Upper lobe of right lung (tissue), 1 donor: Measurements from ENCODE around the gene PLCH2. TPM values are rescaled to one million over a fixed set of nuclear protein-coding genes. Genes with fewer than 3 reads are reported as not detected.

Experiments
- ATAC-seq: fragments of 200-7000 bp; cut with Tn5 transposase; one replicate; pipeline ENCODE4 v1.9.1; 2020; ENCODE audit warnings: mild to moderate bottlenecking, moderate library complexity
- DNase-seq: peaks from one replicate; pipeline ENCODE4 v3.0.0-alpha.2; 2020
- H3K27ac ChIP-seq: fragments of 200-600 bp; one replicate; pipeline ENCODE4 v1.8.0; 2022
- H3K27me3 ChIP-seq: fragments of 200-600 bp; one replicate; pipeline ENCODE4 v1.8.0; 2022; ENCODE audit warnings: mild to moderate bottlenecking
- H3K36me3 ChIP-seq: fragments of 200-600 bp; one replicate; pipeline ENCODE4 v1.8.0; 2022
- H3K4me1 ChIP-seq: fragments of 200-600 bp; one replicate; pipeline ENCODE4 v1.8.0; 2022
- H3K4me3 ChIP-seq: fragments of 200-600 bp; one replicate; pipeline ENCODE4 v1.8.0; 2022; ENCODE audit warnings: mild to moderate bottlenecking
- H3K9me3 ChIP-seq: fragments of 200-600 bp; one replicate; pipeline ENCODE4 v1.8.0; 2022
- intact Hi-C: fragments of 100-400 bp; cut with DNase I; formaldehyde crosslinking; loops from one replicate; pipeline ENCODE4 v1.11.0; 2022
- total RNA-seq: library from RNA; stranded (reverse); fragmentation: NEBNext Ultra II Directional; extraction: Animal tissue kit (Norgen Biotek cat#: 25700); gene quantifications from one replicate; pipeline ENCODE4 v1.2.1, GENCODE V29; 2021
- TF ChIP-seq, protein P1 (sequence below): fragments of 200-600 bp; IDR thresholded peaks from one replicate; pipeline ENCODE4 v1.8.0; 2022; ENCODE audit warnings: antibody characterized with exemption
- donor health status: DM: no; HTN: yes; CAD: no; lungs with severe emphysema.

Gene PLCH2
- total RNA-seq, 1 donor from 2014 or later = 2.4 TPM

DNA sequence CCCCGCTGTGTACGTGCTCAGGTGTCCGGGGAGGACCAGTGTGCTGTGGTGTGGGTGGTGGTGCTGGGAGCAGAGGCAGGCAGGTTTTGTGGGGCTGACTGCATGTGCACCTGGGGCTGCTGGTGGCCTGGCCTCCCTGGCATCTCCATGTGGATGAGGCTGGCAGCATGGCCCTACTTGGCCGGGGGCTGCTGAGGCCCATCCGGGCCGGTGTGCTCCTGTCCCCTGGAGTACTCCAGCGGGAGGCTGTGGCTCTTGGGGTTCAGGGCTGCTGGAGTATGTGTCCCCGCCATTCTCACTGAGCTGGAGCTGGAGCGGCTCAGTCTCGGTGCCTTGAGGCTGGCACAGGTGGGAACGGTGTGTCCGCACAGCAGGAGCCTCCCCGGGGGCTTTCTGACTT, 42.9 kb upstream of the PLCH2 start:
- Histone ChIP-seq H3K4me3 (no peak overlapping the region), H3K36me3 (no peaks in the 10 kb centered on the region), H3K27ac (no peak overlapping the region), H3K9me3 (no peaks in the 10 kb centered on the region), H3K4me1 (no peaks in the 10 kb centered on the region), H3K27me3 (peaks cover 11% of the 10 kb centered on the region)
- TF ChIP-seq, protein P1, sequence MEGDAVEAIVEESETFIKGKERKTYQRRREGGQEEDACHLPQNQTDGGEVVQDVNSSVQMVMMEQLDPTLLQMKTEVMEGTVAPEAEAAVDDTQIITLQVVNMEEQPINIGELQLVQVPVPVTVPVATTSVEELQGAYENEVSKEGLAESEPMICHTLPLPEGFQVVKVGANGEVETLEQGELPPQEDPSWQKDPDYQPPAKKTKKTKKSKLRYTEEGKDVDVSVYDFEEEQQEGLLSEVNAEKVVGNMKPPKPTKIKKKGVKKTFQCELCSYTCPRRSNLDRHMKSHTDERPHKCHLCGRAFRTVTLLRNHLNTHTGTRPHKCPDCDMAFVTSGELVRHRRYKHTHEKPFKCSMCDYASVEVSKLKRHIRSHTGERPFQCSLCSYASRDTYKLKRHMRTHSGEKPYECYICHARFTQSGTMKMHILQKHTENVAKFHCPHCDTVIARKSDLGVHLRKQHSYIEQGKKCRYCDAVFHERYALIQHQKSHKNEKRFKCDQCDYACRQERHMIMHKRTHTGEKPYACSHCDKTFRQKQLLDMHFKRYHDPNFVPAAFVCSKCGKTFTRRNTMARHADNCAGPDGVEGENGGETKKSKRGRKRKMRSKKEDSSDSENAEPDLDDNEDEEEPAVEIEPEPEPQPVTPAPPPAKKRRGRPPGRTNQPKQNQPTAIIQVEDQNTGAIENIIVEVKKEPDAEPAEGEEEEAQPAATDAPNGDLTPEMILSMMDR = no peak
- intact Hi-C loops = no loop called here
- ATAC-seq (no peak), DNase-seq (no peak)

DNA sequence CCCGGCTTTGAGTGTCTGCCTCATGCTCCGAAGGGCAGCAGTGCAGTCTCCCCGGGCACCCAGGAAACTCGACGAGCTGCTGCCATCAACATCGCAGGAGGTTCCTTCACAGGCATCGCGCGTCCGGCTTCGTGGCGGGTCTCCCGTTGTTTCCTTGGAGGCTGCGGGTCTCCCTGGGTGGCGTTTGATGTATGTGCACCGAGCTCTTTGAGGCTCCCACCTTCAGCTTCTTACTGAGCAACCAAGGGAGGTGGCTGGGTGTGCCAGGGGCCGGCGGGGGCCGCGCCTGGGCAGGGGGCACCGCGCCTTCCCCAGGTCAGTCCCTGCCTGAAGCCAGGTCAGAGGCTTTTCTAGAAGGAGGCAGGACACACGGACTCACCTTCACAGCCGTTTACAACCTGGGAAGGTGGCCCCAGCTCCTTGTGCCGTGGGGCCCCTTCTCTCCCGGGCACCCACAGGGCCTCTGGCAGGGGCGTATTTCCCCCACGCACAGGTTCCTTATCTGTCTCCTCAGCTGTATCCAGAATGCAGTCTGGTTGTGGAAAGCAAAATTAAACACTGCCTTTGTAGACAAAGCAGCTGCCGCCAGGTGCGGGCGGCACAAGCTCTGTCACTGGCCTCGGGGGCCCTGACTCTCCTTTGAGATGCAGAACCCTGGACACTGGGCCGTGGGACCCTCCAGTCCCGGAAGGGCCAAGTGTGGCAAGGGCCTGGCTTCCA, 42.0 kb upstream of the PLCH2 start:
- no peak for ATAC-seq
- intact Hi-C loops = no loop called here
- peaks cover 8% of the 10 kb centered on the region for H3K27me3 ChIP-seq

DNA sequence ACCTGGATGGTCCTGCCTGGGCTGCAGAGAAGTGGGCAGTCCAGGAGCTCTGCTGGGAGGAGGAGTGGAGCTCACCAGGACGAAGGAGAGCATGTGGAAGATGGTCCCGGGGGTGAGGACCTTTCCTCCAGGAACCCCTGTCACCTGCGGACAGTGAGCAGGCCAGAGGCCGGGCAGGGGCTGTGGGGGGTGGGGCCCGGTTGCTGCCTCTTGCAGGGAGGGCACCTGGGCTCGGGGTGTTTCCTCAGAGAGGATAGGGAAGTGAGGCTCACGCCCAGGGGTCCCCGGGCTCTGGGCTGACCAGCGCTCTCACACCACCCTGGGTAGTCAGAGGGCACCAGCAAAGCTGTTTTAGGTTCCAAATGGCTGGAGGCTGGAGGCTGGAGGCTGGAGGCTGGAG, 41.0 kb upstream of the PLCH2 start:
- Histone ChIP-seq H3K4me3 (no peak overlapping the region), H3K27ac (no peak overlapping the region), H3K9me3 (no peaks in the 10 kb centered on the region), H3K27me3 (peaks cover 6% of the 10 kb centered on the region), H3K36me3 (no peaks in the 10 kb centered on the region), H3K4me1 (no peaks in the 10 kb centered on the region)
- no peak for DNase-seq
- ATAC-seq = no peak
- intact Hi-C loops = no loop called here
- TF ChIP-seq, protein P1 = no peak

More for the DNA sequence above, 42.0 kb upstream of the PLCH2 start:
- Histone ChIP-seq H3K9me3 (no peaks in the 10 kb centered on the region), H3K36me3 (no peaks in the 10 kb centered on the region), H3K4me1 (no peaks in the 10 kb centered on the region), H3K4me3 (no peak overlapping the region), H3K27ac (no peak overlapping the region)
- TF ChIP-seq, protein P1 = no peak
- no peak for DNase-seq

DNA sequence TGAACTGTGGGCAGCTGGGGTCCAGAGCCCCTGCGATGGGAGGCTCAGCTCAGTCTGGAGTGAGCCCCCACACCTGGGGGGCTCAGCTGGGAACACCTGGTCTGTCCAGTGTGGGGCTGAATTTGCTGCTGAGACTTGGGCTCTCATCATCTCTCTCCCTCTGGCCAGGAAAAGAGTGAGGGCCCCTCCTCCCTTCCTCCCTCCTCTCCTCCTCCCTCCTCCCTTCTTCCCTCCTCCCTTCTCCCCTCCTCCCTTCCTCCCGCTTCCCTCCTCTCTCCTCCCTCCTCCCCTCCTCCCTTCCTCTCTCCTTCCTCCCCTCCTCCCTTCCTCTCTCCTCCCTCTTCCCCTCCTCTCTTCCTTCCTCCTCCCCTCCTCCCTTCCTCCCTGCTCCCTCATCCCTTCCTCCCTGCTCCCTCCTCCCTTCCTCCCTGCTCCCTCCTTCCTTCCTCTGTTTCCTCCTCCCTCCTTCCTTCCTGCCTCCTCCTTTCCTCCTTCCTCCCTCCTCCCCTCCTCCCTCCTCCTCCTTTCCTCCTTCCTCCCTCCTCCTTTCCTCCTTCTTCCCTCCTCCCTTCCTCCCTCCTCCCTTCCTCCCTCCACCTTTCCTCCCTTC, 40.2 kb upstream of the PLCH2 start:
- no peak for ATAC-seq
- intact Hi-C loops = no loop called here
- Histone ChIP-seq H3K36me3 (no peaks in the 10 kb centered on the region), H3K4me1 (no peaks in the 10 kb centered on the region), H3K9me3 (no peaks in the 10 kb centered on the region), H3K27ac (no peak overlapping the region), H3K27me3 (peaks cover 6% of the 10 kb centered on the region), H3K4me3 (no peak overlapping the region)
- TF ChIP-seq, protein P1 = no peak
- no peak for DNase-seq

DNA sequence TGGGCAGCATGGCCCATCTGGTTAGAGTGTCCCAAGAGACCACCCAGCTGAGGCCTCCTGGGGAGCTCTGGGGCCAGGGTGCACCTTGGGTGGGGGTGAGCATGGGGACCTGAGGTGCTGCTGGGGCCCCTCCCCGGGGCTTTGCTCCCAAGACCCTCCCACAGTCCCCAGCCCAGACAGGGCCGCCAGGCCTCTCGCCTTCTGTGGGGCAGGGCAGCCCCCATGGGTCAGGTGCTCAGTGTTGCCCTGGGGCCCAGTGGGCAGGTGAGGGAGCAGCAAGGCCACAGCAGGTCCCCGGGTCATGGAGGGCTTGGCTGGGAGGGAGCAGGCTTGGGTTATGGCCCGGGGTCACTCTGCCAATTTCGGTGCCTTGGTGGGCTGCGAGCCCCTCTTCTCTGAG, 39.2 kb upstream of the PLCH2 start:
- no peaks in the 10 kb centered on the region for H3K4me1 ChIP-seq
- TF ChIP-seq, protein P1 = no peak
- no peak overlapping the region for H3K27ac ChIP-seq
- H3K36me3 ChIP-seq = no peaks in the 10 kb centered on the region
- H3K9me3 ChIP-seq = no peaks in the 10 kb centered on the region
- H3K27me3 ChIP-seq = peaks cover 10% of the 10 kb centered on the region
- no peak overlapping the region for H3K4me3 ChIP-seq
- intact Hi-C loops = no loop called here
- ATAC-seq (no peak), DNase-seq (no peak)
